Head of caudate nucleus (tissue), 42 donors: Measurements from ENCODE around the gene ZNF236.

Source experiments
- DNase-seq, 42 donors: peaks; one replicate each; pipeline versions ENCODE4 v3.0.0 to v3.0.0-alpha.2; 2020 to 2021; ENCODE audit warnings: mixed read lengths in 7 of 42
- intact Hi-C: fragments of 100-400 bp; cut with DNase I; formaldehyde crosslinking; loops from one replicate; pipeline ENCODE4 v1.15.0; 2022

The ZNF236 gene

DNA sequence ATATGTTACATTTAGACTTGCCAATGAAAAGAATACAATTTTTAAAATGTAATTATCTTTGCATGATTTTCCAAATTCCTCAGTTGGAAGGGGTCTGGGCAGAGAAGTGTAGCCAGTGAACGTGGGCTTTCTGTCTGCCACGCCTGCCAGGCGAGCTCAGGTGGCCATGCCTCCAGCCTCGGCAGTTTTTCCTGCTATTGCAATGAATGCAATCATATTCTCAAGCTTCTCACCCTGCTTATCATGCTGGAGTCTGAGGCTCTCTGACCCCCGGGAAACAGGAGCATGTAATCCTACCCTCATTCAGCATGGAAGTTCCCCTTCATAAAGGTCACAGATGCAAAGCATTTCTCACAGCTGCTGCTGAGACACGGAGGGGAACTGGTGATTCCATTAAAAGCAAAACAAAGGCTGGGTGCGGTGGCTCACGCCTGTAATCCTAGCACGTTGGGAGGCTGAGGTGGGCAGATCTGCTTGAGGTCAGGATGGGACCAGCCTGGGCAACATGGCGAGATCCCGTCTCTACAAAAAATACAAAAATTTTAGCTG lies 155.4 kb downstream of the ZNF236 start:
- intact Hi-C loops = no loop called here
- DNase-seq = peak in 3 of 42 donors; percentile 17 to 52 (median 33)

DNA sequence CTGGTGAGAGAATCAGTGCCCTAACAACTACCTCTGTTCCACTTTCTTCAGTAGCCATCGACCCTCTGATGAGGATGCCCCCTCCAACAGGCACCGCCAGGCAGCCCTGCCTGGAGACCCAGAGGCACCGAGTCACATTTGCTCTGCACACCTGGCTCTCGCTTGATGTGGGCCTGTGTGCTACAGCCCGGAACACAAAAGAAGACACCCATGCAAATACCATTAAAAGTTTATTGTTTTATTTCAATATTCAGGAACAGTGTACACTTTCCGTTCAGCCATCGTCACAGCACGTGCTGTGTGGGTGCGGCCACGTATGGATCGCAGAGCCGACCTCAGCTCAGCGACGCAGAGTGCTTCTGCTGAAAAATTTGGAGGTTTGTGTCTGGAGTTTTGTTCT lies 156.3 kb downstream of the ZNF236 start:
- DNase-seq = peak in 3 of 42 donors; percentile 7 to 63 (median 18)
- intact Hi-C loops = no loop called here

DNA sequence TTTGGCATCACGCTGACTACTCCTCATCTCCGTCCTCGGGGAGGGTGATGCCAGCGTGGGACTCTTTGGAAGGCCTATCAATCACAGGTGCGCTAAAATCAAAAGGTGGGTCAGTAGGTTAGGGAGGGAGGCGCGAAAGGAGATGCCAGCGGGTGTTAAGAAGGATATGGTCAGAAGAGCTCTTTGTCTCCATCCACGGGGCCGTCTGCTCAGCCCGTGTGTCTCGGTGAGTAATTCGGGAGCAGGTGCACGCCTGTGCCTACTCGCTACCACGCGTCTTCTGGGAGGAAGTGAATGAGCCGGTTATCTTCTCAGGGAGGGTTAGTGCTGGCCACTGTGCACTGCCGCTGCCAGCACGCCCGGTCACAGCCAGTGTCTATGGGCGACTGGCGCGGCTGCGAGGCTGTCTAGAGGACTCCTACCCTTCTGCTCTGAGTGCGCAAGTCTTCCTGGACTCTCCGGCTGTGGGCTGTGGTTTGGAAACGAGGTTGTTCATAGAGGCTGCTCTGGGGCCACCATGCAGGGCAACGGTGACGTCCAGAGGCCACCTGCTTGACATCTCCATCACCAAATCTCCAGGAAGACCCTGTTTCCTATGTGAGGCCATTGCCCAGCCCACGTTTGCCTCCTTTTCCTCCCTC lies 156.9 kb downstream of the ZNF236 start:
- peak in 14 of 42 donors; percentile 34 to 75 (median 59) for DNase-seq
- intact Hi-C loops = no loop called here

DNA sequence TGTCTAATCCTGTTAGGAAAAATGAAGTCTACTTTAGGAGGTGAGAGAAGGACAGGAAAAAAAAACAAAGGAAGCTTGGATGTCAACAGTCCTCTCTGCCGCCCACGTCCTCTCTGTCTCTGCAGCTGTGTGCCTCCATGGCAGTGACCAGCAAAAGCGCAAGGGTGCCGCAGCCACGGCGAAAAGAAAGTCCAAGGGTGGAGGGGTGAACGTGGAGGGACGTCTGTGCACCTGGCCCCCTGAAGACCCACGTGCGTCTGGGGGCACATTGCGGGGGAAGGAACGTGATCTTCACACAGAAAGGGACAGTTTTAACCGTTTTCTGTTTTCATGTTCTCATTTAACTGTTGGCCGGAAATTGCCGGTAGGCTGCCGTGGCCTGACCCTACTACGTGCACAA lies 157.5 kb downstream of the ZNF236 start:
- DNase-seq = peak in 2 of 42 donors; percentile 36 to 60
- intact Hi-C loops = no loop called here

DNA sequence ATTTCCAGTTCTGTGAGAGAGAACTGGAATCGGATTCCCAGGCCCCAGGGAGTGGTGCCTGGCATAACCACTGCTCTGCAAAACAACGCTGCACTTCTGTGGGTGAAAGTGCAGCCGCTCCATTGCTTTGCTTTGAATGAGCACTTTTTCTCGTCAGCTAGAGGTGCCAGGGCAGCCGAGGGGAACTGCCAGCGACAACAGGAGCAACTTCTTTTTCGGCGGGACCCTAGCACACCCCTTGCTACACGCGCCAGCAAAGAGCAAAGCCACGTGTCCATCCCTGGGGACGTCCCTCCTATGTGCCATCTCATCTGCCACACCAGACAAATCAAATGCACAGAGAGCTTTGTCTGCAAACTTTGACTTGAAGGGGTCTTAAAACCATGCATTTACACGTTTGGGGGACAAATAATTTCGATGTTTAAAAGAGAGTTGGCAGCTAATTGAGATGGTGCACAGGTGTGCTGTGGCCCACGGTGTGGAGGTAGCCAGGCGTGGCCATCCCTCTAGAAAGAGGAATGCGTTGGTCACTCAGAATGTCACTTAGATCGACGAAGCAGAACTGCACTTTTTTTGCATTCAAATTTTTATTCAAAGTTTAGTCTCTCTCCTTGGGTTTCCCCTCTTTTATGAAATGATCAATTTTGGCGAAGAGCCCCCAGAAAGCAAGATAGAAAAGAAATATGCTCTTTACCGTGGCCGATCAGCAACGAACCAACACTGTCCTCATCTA lies 158.5 kb downstream of the ZNF236 start:
- intact Hi-C loops = no loop called here
- DNase-seq = peak in 4 of 42 donors; percentile 20 to 63 (median 40)

DNA sequence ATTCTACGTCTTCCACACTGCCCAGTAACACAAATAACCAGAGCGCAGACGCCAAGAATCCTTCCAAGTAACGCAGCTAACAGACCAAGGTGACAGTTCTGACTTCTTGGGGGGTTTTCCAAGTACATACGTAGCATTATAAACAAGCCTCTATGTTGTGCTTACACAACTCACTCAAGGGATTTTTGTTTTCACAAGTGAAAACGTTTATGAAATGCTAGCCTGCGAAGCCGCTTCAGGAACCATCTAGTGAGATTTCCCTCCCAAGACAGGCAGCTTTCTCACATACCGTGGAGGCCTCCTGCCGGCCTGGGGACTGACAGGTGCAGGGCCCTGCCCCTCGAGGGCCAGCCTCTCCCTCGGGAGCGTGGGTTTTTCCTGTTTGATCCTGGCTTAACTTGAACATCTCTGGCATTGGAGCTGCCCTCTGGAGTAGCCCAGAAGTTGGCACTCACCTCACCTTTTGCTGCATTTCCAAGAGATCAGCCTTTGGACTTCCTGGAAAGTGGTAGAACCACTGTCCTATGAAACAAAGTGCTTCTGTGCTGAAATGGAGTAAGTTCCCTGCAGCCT lies 159.1 kb downstream of the ZNF236 start:
- intact Hi-C loops = no loop called here
- DNase-seq = peak in 3 of 42 donors; percentile 17 to 48 (median 33)

DNA sequence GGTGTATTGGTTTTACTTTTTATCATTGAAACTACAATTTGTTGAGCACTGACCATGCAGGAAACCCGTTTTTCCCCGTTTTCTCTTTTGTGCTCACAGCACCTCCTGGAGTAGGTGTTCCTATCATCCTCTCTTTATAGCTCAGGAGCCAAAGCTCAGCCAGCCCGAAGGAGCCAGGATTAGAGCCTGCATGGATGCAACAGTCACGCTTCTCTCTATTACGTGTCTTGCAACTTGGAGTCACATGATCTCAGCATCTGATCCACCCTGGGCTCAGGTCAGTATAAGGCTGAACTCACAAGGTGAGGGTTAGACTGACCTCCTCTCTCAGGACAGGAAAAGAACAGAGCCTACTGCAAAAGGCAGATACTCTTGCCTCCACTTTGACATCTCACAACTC lies 159.7 kb downstream of the ZNF236 start:
- intact Hi-C loops = no loop called here
- peak in 2 of 42 donors; percentile 34 to 49 for DNase-seq

DNA sequence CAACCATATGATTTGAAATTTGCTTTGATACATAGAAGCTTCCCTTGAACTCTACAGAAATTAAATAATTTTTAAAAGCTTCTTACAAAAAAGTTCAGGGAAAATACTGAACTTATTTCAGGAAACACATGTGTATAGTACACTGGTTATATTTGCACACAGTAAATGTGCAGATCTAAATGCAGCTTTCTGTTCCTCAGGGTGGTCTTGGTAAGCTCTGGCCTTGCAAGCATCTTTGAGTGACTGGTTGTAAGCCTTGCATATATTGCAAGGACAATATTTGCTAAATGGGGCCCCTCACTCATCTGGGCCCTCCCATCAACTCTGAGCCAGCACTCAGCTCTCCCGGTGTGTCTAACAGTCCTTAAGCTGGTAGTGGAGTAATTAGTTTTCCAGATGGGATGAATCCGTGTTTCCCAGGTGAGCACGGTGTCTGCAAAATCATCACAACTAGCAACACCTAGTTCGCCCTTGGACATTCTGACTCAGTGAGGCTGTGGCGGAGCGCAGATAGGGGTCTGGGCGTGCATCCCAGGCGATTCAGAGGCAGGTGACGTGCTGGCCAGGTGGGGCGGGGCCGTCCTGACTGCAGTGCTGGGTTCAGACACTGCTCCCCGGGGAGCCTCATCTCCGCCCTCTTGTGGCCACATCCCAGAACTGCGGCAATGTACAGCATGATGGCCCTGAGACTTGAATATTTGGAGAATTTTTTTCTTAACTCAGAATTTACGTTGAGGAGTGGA lies 160.7 kb downstream of the ZNF236 start:
- intact Hi-C loops = no loop called here
- peak; percentile 68 to 95 (median 86) for DNase-seq

DNA sequence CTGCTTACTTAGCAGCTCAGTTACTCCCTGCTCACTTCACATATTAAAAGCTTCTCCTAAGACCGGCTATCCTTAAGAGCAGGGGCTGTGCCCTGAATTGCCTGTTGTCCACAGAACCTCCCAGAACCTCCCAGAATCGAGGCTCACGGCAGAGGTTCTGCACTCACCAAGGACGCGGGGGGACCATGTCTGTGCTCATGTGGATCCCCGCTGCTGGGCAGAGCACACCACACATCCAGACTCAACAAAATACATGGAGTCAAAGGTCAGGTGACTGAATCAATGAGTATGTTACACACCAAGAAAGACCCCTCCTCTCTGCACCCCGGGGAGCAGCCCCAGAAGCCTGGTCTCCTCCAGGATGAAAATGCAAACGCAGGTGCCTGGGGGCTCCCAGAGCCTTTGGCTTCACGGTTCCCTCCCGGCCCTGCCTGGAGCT lies 161.3 kb downstream of the ZNF236 start:
- intact Hi-C loops = no loop called here
- peak in 6 of 42 donors; percentile 14 to 78 (median 34) for DNase-seq

DNA sequence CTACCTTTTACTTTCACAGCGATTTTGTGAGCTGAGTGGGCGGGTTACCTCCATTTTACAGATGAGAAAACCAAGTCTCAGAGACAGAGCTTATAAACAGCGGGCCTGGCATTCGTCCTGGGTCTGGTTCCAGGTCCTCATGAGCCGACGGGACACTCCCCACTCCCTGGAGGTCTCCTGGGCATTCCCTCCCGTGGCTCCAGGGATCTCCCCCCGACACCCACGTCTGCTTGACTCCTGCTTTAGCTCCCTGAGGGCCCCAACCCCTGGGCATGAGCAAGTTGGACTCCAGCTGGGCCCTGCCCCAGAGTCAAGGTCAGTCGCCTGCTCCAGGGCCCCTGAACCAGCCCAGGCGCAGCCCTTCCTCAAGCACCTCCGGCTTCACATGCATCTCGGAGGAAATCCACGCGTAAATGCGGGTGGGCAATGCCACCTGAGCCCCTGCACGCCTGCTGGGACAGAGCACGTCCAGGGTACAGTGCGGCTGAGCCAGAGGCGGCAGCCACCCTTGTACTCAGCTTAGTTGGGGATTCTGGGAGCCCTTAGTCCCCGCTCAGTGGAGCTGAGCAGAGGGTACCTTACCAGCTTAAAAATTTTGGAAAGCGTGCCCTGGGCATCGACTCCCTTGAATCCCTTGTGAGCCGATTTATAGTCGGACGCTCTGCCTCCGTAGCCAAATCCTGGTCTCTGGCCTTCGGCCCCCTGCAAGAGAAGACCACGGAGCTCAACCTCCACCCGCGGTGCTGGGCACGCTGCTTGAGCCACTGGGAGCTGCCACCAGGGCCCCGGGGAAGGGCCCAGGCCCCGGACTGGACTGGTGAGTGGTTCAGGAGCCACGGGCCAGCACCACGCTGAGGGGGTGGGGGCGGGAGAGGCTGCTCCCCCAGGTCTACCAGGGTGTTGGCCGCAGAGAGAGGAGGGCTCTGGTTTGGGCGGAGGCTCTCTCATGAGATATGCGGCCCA lies 162.1 kb downstream of the ZNF236 start:
- DNase-seq = peak in 9 of 42 donors; percentile 4 to 54 (median 21)
- intact Hi-C loops = no loop called here

DNA sequence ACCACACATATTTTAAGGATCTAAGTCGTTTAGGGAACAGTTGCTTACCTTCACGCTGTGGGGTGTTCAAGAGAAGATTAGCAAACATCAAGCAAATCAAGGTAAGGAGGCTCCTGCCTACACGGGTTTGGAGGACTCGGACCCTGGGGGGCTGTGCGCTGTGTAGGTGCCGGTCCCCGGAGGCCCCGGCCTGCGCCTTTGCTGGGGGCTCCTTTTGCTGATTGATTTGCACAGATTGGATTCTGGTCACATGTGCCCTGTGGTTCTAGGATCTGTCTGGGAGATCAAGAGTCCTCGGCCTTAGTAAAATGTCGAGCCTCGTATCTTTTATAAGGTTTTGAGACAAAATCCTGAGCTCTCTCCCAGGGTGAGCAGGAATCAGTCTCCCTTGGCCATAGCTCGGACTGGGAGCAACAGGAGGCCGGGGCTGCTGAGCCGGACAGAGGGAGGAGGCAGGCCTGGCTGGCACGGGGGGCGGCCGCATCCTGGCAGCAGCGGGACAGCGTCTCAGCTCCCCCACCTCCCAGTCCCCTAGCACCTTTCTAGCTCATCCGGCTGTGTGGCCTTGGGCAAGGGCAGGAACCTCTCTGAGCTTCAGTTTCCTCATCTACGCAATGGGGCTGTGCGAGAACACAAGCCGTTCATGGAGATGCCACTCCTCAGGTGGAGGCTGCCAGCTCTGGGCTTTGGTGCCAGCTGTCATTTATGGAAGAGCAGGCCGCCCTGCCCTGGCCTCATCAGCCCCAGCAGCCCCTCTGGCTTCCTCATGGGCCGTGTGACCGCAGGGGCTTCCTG lies 163.0 kb downstream of the ZNF236 start:
- peak in 8 of 42 donors; percentile 6 to 38 (median 18) for DNase-seq
- intact Hi-C loops = no loop called here

DNA sequence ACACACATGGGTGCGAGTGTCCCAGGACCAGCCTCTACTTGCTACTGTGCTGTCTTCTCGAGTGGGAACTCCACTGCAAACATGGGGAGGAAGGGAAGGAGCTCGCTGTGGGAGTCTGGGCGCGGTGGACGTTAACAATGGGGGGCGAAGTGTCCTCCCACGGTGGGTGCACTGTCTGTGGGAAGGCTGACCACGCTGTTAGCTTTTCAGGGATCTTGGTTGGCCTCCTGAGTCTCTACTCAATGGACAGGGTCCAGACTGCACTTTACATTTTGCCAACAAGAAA lies 163.5 kb downstream of the ZNF236 start:
- intact Hi-C loops = no loop called here
- peak in 1 of 42 donors; percentile 21 for DNase-seq

DNA sequence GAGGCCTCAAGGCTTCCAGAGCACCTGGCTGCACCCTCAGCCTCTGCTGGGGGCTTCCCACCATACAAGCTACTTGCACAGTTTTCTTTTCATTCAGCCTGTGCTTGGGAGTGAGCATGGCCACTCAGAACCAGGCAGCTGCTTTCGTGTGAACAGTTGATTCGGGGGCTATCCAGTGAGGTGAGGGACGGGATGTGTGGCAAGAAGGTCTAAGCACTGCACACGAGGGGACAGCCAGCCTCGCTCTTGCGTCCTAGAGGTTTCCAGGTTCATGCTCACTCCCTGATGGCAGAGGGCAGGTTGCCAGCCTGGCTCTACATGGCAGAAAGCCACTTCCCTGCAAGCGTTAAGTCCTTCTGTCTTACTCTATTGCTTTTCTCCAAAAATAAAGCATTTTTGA lies 164.0 kb downstream of the ZNF236 start:
- peak in 11 of 42 donors; percentile 3 to 44 (median 19) for DNase-seq
- intact Hi-C loops = no loop called here

DNA sequence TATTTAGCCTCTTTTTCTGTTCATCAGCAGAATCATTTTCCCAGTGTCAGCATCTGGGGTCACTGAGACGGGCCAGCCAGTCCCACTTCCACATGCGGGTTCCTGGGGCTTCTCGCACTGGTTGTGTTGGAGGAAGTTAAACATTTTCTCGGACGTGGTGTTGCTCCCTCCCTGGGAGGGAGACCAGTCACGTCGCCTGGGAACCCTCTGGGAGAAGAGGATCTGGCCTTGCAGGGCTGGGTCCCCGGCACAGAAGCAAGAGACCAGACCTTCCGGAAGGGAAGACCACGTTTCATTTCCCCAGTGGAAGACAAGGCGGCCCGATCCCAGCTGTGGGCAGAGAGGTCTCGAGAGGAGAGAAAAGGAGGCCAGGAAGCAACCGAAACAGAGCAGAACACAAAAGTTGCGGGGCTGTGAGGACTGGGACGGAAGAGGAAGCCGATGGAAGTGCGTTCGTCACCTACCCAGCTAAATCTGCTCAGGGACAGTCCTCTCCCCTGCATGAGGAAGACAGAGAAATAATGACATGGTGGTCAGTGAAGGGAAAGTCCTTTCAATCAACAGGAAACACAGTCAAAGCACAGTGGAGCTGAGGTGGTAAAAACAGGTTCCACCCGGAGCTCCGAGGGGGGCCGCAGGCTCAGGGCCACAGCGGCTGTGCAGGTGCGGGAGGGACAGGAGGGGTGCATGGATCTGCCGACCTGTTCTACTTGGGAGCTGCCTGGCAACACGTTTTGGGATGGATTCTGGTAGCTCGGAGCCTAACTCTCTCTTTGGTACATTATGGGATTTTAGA lies 165.9 kb downstream of the ZNF236 start:
- DNase-seq = peak in 16 of 42 donors; percentile 29 to 72 (median 50)
- intact Hi-C loops = no loop called here

DNA sequence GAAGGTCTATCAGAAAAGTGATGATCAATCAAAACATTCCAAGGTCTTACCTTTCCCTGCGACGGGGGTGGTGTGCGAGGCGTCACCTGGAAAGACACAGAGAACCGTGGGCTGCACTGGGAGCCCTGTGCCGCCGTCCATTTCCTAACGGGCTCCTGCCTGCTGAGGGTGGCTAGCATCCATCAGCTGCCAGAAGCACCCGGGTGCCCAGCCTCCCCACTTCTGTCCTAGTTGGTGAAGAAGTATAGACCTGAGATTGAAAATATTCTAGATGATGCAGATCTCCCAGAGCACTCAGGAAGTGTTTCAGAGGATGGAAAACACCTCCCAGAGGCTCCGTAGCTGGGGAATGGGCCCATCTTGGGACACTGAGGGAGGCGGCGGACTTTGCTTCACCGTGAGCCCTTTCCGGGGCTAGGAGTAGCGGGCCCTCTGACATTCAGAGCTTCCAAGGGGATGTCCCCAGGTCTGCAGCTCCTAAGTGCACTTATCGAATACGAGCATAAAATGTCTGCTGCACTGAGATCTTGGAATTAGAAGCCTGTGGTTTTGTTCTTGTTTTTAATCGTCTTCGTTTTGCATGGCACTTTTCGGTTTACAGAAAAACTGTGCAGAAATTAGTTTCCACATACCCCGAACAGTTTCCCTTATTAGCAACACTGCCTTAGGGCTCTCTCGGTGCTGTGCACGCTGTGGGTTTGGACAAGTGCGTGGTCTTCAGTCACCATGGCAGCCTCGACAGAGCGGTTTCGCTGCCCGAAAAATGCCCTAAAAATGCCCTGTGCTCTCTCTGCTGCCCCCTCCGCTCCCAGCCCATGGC lies 166.7 kb downstream of the ZNF236 start:
- intact Hi-C loops = no loop called here
- DNase-seq = peak in 11 of 42 donors; percentile 3 to 45 (median 12)
